ENCODE measurements around the gene GDF15.

Gene GDF15

GRCh38 chr19:18419699-18420460, 33.9 kb downstream of the GDF15 start:
- no peak for DNase-seq

GRCh38 chr19:18420930-18421329, 35.0 kb downstream of the GDF15 start:
- no peak for DNase-seq

- DNase-seq: no peak
Measured at GRCh38 chr19:18421371-18421959, 35.5 kb downstream of the GDF15 start.

- DNase-seq: no peak
Measured at GRCh38 chr19:18422530-18423191, 36.7 kb downstream of the GDF15 start.

- no peak for DNase-seq
Measured at GRCh38 chr19:18423258-18424020, 37.5 kb downstream of the GDF15 start.

GRCh38 chr19:18424122-18424889, 38.3 kb downstream of the GDF15 start:
- DNase-seq: no peak

- no peak for DNase-seq
Measured at GRCh38 chr19:18424890-18425514, 39.0 kb downstream of the GDF15 start.

- DNase-seq: no peak
Measured at GRCh38 chr19:18425515-18426415, 39.8 kb downstream of the GDF15 start.

- no peak for DNase-seq
Measured at GRCh38 chr19:18426416-18426767, 40.4 kb downstream of the GDF15 start.

- DNase-seq: no peak
Measured at GRCh38 chr19:18427080-18427742, 41.3 kb downstream of the GDF15 start.

- no peak for DNase-seq
Measured at GRCh38 chr19:18427743-18428113, 41.8 kb downstream of the GDF15 start.

GRCh38 chr19:18428173-18428786, 42.3 kb downstream of the GDF15 start:
- no peak for DNase-seq

- peak; percentile 93 for DNase-seq
Measured at GRCh38 chr19:18428787-18429674, 43.1 kb downstream of the GDF15 start.

GRCh38 chr19:18429717-18430416, 43.9 kb downstream of the GDF15 start:
- DNase-seq: no peak

- no peak for DNase-seq
Measured at GRCh38 chr19:18430417-18431144, 44.6 kb downstream of the GDF15 start.

- DNase-seq: no peak
Measured at GRCh38 chr19:18431351-18432197, 45.6 kb downstream of the GDF15 start.

Measured in COR-L47 (cell line).